ENCODE results near the gene OSTF1.

- no peak for TF ChIP-seq CTCF (IDR thresholded peaks at IDR 0.05)
- TF ChIP-seq POLR2A (IDR thresholded peaks at IDR 0.05) = no peak
Measured at GRCh38 chr9:75167281-75167680, 79.0 kb downstream of the OSTF1 start.
